ENCODE results near the gene CCDC70.
"Not testable (repeated sequence)": the region's sequence is repeated elsewhere in the genome, so short reads cannot be mapped to it uniquely, and the experiment has no call there.

Gene CCDC70

DNA sequence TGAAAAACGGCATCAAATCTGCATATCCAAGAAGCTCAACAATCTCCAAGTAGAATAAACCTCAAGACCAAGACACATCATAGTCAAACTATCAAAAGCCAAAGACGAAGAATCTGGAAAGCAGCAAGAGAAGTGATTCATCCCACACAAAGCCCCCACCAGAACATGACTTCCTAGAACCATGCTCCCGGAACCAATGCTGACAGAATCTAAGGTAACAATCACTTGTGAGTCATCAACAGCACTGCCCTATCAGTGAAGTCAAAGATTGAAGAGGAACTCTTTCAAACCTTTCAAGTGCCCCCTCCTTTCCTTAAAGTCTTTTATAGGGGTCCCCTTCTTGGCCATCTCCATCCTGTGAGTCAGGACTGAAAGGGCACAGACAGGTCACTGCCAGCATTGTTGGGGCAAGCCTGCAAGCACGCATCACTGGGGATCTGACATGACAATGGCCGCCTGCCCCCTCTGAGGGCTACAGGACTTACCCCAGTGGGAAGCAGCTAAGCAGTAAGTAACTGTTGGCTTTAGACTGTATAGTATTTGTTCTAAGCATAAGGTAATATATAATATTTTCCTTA is at the start of gene CCDC70:
Gene CCDC70, plus strand, starts transcription at position 247 of the 578 bp plus-strand sequence. CDS start 3,443 bp downstream, outside the sequence.
- no peak for DNase-seq

DNA sequence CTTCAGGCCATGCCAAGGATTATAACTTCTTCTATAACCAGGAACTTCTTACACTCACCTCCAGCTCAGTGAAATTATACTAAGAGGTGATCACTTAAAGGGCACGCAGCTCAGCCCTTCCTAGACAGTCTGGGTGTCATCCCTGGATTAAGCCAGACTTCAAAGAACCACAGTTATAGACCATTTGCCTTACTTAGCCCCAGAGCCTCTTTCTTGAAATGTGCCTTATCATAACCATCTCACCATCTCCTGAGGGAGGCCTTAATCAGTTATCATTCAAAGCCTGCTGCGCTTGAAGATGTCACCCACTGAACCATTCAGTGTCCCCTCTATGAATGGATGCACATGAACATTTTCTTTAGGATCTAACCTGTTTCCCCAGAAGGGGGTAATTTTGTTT is 47.7 kb upstream of the CCDC70 start:
- no peak for DNase-seq

DNA sequence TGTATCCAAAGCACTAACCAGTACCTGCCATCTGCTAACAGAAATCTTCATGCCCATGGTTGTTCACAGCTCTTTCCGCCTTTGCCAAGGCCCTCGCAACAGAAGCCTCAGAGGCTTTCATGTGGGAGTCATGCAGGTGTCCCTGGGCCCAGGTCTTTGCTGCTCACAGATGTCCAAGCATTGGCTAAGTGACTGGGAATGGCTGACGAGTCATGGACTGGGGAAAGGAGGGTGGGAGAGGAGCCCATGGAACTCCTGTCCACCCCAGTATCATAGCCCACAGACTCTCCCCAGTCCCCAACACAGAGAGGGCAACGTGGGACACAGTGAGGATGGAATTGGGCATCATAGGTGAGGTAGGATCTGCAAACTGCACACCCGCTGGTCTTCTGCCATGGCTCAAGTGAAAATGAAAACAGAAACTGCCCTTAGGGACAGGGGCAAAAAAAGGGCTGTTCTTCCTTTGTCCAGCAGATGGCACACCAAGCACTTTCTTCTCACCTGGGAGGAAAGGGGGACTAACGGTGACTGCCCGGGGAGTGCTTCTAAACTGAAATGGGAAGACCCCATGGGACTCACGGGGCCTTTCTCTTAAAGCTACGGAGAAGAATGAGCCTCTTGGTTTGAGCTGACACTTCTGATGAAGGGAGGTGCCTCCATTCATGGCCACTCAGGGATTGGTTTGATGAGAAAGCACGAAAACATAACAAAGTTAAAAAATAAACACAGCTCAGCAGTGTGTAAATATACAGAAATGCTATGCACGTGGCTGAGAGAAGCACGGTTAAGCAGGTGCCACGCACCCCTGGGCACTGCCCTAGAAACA is 46.7 kb upstream of the CCDC70 start:
- DNase-seq: peak; percentile 44

DNA sequence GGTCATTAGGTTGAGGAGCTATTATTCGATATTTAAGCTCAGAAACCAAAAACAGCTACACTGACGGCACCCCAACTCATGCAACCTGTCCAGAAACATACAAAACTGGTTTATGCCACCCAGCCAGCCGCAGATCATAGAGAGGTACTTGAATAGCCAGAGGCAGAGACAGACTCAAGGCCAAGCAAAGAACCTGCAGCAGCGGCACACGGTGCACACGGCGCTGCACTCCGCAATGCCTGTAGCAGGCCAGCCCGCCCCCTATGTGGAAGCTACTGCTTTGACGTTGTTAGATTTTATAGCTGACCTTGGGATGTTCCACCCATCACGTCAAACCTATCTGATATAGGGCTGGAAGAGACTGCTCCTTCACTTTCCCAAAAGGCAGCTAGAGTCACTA is 45.9 kb upstream of the CCDC70 start:
- no peak for DNase-seq

DNA sequence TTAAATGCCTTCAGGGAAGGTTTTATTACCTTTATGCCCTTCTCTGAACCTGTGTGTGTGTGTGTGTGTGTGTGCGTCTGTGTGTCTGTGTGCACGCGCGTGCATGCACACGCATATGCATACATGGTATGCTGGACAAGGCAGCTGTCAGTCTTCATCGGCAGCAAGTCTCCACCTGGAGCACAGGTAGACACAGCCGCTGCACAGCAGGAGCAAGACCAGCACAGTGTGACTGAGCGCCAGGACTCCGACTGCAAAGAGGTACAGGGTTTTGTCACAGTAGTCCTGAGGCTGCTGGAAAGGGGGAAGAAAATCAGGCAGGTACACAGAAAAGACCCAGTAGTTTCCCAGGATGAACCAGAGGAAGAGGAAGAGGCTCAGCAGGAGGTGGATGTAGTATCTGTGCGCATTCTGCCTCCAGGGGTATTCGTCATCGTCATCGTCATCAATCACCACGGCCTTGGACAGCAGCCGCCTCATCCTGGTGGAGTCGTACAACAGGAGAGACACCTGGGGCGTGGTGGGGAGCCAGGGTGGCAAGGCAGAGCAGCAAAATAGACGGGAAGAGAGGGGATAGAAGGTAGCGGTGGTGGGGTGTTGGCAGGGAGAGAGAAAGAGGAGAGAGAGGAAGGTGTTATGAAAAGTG is 45.0 kb upstream of the CCDC70 start:
- no peak for DNase-seq

DNA sequence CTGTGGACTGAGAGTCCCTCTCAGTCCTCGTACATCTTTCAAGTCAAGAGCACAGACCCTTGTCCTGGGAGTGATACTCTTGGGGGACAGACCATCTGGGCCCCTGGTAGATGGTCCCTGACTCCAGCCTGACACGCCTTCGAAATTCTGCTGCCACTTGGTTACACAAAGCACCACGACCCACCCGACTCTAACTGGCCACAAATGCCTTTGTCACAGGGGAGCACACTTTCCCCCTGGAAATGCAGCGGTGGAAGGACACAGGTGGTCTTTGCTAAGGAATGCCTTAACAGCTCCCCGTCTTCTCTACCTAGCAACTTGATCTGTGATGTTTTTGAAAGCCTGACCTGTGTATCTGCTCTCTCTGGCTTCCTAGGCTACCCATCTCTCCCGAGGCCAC is 44.1 kb upstream of the CCDC70 start:
- DNase-seq: no peak

DNA sequence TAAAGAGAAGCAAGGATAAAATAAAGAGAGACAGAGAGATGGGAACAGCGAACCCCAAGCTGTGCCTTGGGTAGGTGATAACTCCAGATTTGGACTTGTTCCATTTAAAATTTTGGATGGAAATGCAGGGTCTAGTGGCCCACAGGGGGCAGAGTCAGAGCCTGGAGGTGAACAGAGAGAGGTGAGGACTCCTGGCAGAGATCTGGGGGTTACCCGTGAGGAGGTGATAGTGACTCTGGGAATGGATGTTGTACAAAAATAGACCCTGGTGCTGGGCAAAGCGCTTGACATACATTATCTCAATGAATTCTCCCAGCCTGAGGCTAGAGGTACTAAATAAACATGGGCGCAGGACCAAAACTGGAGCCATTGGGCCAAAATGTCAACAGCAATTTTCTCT is 43.5 kb upstream of the CCDC70 start:
- no peak for DNase-seq

DNA sequence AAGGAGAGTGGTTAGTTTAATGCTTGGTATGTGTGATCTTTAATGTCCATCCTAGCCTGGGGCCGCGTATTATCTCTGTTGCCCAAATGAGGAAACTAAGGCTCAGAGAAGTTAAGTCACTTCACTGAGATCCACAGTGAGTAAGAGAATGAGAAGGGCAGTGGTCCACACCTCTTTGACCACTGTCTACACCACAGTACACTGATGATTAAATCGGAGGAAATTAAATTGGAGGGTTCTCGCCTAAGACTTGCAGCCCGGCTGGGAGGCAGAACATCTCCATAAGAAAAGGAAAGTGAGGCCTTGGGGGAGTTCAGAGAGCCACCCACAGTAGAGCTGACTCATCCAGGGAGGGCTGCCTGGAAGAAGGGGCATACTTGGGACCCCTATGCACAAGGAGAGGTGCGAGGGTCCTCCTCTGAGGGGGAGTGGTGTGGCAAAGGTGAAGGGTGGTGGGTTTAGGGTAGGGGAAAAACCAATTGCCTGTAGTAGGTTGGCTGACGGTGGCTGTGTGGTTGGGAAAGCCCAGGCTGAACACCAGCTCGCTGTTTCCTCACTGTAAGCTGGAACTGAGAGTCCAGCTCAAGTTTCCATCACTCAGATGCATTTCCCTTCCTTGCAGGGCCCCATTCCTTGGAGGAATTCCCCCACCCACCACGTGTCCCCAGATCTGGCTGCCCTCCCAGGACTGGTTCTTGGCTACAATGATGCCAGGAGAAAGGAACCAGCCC is 42.8 kb upstream of the CCDC70 start:
- DNase-seq: no peak

DNA sequence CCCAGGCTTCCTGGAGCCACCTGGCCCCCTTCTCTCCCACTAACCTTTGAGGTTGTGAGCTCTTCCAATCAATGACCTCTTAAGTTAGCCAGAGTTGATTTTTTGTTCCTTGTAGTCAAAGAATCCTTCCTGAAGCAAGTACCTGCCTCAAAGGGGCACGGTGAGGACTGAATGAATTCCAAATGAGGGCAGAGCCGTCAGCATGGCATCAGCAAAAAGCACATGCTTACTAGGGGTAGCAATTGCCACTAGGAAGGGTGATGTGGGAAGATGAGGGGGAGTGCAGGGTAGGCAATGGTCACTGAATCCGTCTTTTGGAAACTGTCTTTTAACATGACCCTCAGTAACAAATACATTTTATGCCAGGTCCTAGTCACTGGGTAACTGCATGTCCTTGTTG is 42.2 kb upstream of the CCDC70 start:
- DNase-seq: no peak

DNA sequence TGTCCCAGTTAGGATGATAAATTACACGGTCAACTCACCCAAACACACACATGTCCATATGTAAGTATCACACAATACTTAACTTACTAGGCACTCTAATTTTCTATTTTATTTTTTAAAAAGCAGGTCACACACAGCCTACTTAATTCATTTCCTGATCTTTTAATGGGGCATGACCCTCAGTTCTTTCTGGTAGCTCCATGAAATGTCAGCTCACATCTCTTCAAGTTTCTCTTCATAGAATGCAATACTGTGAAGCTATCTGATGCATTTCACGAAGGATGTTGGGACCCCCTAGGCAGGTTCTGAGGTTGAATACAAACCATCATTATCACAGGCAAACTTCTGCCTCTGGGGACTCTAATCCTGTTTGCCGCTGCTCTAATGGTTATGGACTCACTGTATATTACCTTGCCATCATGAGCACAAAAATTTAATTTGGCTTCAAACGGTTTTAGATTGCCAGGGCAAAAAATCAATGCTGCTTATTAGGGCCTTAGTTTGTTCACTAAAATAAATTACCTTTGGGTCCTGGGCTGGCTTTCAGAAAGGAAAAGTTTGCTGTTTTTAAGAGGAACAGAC is 41.7 kb upstream of the CCDC70 start:
- no peak for DNase-seq

DNA sequence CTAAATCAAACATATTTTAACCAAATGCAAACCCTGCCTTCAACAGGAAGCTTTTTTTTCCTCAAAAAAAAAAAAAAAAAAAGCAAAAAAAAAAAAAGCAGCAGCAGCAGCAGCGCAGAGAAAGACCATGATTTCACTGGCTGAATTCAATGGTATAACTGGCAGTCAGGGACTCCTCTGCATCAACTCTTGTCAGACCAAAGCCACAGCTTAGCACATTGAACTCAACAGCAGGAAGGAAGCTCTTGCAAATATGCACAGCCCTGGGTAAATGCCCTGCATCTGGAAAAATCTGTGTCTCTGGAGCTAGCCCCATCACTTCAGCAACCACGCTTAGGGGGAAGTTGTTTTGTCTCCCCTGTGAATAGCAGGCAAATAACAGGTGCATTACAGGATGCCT is 40.2 kb upstream of the CCDC70 start:
- no peak for DNase-seq

DNA sequence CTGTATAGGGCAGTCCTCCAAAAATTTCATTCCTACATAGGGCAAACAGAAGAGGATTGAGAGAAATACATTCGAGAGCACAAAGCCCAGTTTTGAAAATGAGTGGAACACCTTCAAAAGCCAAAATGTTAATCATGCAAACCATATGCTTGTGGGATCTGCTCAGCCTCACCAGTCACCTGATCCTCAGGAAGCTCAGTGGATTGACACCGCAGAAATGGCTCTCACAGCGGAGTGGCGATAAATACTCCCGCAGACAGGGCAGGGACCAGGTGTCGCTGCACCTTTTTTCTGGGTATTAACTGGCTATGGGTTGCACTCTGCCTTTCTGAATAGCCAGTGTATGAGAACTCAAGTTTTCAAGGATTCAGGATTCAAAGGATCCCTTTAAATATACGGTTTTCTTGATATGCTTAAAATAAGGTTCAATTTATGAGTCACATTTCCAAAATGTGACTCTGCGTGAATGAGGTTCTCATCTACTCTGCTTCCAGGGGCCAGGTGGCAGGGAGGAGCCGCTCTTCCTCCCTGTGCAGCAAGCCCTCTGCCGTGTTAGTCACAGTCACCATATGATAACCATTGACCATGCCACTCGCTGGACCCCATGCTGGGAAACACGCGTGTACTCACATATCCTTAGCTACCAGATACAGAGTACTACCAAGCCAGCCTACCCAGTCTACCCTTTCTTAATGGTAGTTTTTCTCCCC is 39.5 kb upstream of the CCDC70 start:
- DNase-seq: no peak

DNA sequence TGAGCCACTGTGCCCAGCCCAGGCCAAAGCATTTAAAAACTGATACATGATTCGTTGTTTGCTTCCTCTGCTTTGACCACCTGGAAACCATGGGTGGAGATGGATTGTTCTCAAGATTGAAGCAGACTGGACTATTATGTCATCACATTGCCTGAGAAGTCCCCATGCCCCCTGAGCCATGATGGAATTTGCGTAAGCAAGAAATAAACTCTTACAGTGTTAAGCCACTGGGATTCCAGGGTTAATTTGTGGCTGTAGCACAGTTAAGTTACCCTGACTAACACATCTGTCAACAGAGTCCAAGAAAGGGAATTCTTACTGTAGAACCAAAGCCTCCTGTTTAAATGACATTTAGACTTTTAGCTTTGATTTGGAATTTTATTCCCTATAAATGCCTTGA is 38.4 kb upstream of the CCDC70 start:
- no peak for DNase-seq

DNA sequence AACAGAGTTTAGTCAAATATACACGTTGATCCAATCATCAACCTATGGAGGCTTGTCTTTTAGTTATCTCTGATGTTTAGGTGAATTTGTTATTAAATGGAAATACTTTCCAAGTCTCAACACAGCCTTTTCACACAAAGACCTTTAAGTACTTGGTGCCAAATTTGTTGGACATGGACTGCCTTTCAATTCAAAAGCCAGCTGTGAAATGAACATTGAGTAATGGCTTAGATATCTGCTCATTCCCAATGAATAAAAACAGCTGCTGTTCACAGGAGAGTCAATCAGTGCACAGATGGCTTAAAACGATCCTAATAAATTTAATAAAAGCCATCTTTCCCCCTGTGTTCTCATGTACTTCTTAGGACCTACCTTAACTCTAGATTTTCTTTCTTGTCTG is 37.9 kb upstream of the CCDC70 start:
- no peak for DNase-seq

DNA sequence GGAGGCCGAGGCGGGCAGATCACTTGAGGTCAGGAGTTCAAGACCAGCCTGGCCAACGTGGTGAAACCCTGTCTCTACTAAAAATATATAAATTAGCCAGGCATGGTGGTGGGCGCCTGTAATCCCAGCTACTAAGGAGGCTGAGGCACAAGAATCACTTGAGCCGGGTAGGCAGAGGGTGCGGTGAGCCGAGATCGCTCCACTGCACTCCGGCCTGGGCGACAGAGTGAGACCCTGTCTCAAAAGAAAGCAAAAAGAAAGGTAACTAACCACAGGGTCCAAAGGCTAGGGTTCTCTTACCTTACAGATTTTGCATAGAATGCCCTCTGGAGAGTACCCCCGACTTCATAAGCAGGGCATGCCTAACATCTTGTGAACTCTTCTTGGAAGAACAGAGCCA is 37.1 kb upstream of the CCDC70 start:
- DNase-seq: not testable (repeated sequence)

DNA sequence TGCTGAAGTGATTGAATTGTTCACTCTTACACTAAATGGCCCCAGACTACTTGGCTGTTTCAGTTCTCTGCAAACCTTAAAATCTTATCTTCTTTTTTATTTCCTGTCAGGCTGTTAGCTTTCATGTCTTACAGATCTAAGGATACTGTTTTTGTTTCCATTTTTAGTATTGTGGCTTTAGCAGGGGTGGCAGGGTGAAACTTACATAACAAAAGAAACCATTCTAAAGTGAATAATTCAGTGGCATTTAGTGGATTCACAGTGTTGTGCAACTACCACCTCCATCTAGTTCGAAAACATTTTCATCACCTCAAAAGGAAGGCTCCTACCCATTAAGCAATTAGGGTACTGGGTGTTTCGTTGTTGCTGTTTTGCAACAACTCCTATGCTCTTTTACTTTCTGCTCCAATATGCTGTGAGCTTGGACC is 36.6 kb upstream of the CCDC70 start:
- DNase-seq: no peak

DNA sequence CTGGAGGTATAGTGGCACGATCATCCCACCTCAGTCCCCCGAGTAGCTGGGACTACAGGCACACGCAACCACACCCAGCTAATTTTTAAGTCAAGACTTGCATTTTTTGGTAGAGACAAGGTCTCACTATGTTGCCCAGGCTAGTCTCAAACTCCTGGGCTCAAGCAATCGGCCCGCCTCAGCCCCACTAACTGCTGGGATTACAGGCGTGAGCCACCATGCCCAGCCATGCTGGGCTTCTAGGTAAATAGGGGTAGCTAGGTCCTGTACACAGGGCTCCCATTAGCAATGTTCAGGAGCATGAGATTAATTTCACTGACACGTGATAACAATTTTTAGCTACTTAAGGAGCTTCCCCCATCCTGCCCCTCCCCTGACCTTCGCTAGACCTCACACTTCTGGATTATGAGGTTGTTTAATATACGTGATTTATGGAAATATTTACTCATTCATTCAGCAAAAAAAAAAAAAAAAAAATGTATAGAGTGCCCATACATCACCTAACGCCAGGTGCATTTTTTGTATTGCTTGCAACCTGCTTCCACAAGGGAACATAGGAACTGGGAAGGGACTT is 36.0 kb upstream of the CCDC70 start:
- no peak for DNase-seq

DNA sequence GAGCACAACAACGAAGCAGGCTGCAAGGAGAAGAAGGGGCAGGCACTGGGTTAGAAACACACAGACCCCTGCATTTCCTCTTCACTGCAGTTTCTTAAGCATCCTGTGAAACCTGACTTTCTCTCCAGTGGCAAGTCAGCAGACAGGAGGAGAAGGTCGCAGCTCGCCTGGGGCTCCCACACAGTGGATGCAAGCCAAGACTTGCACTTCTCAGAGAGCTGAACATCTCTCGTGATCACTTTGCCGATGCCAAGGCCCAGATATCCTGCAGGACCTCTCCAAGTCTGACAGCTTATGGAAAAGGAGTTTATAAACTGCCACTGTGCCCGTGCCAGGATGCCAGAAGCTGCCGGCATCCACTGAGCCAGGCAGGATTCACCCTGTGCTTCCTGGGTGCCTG is 35.2 kb upstream of the CCDC70 start:
- no peak for DNase-seq

DNA sequence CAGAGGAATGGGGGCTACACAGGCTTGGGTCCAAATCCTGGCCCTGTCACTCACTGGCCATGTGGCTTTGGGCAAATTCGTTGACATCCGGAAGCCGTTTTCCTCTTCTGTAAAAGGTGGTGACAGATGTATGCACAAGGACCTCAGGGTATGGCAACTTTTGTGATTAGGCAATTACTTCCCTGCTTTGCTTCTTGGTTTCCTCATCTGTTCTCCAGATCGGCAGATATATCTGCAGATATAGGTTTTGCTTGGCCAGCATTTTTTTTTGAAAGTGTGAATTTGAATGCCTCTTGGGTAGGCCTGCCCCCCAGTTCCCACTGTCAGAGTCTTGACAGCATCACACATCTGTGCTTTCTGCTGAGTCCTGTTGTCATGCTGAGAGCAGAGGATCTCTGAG is 34.5 kb upstream of the CCDC70 start:
- DNase-seq: no peak

DNA sequence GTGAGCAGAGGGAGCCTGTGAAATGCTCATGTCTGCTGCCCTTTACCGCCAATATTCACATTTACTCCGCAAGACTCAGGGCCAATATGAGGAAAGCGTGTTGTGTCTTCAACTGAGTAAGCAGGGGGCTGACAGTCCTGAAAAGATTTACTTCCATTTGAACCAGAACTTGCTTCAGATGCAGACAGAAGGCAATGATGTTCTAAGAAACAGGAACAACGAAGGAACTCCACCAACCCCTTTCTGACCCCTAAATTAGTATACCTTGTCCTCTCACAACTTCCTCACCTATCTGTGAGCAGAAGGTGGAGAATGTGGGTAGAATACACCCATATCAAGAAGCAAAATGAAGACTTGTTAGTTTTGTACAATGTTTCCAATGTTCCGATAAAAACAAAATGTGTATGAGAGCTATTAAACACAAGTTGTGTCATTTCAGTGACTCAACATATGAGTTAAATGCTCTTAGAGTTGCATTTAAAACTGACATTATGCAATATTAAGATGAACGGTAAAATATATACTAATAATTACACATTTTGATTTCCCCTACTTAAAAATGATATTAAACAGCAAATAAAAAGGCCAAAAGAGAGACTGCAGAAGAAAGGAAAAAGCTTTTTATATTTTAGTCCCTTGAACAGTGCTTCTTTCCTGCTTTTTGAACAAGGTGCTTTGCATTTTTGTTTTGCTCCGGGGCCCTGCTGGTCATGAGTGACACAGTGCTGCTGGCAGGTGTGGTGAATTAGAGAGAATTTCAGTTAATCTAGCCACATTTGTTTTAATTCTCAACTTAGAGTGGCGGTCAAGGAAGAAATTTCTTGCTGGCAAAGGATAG is 32.8 kb upstream of the CCDC70 start:
- DNase-seq: no peak

DNA sequence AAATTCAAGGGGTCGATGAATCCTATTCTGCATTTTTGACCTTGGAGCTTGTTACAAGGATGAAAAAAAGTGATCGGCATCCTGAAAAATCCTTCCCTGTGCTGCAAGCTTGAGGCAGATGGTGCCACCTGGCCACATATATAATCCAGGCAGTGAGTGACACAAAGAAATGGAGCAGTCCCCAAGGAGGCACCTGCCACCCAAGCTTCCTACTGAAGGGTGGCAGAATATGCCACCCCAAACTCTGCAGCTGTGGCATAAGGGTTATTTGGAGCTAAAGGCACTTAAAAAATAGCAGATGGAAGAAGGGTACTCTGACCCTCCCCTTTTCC is 32.2 kb upstream of the CCDC70 start:
- DNase-seq: no peak
